ENCODE measurements around the gene ANKRD33B. TPM values are rescaled to one million over a fixed set of nuclear protein-coding genes. Genes with fewer than 3 reads are reported as not detected.
"Not testable (repeated sequence)": the region's sequence is repeated elsewhere in the genome, so short reads cannot be mapped to it uniquely, and the experiment has no call there.

ANKRD33B gene
- total and polyA plus RNA-seq, 5 donors: 1.3 to 2.7 (median 2.3) TPM

- H3K27ac ChIP-seq (ENCODE audit: low read length): no peak overlapping the region
- DNase-seq: no peak
- H3K4me3 ChIP-seq (ENCODE audit: low read length): no peak overlapping the region
- H3K4me1 ChIP-seq (ENCODE audit: control insufficient read depth, insufficient read depth, low read length): peaks cover 1% of the 10 kb centered on the region
- no peaks in the 10 kb centered on the region for H3K9me3 ChIP-seq (ENCODE audit: control insufficient read depth, low read length)
- H3K27me3 ChIP-seq (ENCODE audit: control insufficient read depth, insufficient read depth): no peaks in the 10 kb centered on the region
- WGBS: 83% methylated on average over 23 of the region's 23 CpGs
- ATAC-seq: no peak
- intact Hi-C loops (cut with DNase I): no loop called here
Measured at GRCh38 chr5:10632110-10632761, 68.4 kb downstream of the ANKRD33B start.

GRCh38 chr5:10633271-10634049, 69.6 kb downstream of the ANKRD33B start:
- H3K9me3 ChIP-seq (ENCODE audit: control insufficient read depth, low read length): no peaks in the 10 kb centered on the region
- no peak overlapping the region for H3K4me3 ChIP-seq (ENCODE audit: low read length)
- 67% methylated on average over 28 of the region's 28 CpGs for WGBS
- no peaks in the 10 kb centered on the region for H3K27me3 ChIP-seq (ENCODE audit: control insufficient read depth, insufficient read depth)
- H3K27ac ChIP-seq (ENCODE audit: low read length): no peak overlapping the region
- no peaks in the 10 kb centered on the region for H3K4me1 ChIP-seq (ENCODE audit: control insufficient read depth, insufficient read depth, low read length)
- no peak for DNase-seq
- no peak for ATAC-seq
- intact Hi-C loops (cut with DNase I): no loop called here

GRCh38 chr5:10634050-10634449, 70.2 kb downstream of the ANKRD33B start:
- intact Hi-C loops (cut with DNase I): no loop called here
- WGBS: 79% methylated on average over 4 of the region's 4 CpGs
- ATAC-seq: no peak
- no peak for DNase-seq
- Histone ChIP-seq H3K4me1 (ENCODE audit: control insufficient read depth, insufficient read depth, low read length) (no peaks in the 10 kb centered on the region), H3K4me3 (ENCODE audit: low read length) (no peak overlapping the region), H3K27me3 (ENCODE audit: control insufficient read depth, insufficient read depth) (no peaks in the 10 kb centered on the region), H3K9me3 (ENCODE audit: control insufficient read depth, low read length) (no peaks in the 10 kb centered on the region), H3K27ac (ENCODE audit: low read length) (no peak overlapping the region)

- no peak overlapping the region for H3K4me3 ChIP-seq (ENCODE audit: low read length)
- no peaks in the 10 kb centered on the region for H3K9me3 ChIP-seq (ENCODE audit: control insufficient read depth, low read length)
- H3K4me1 ChIP-seq (ENCODE audit: control insufficient read depth, insufficient read depth, low read length): no peaks in the 10 kb centered on the region
- no peaks in the 10 kb centered on the region for H3K27me3 ChIP-seq (ENCODE audit: control insufficient read depth, insufficient read depth)
- no peak overlapping the region for H3K27ac ChIP-seq (ENCODE audit: low read length)
- ATAC-seq (no peak), DNase-seq (no peak)
- WGBS: 96% methylated on average over 2 of the region's 2 CpGs
- intact Hi-C loops (cut with DNase I): no loop called here
Measured at GRCh38 chr5:10634562-10634961, 70.7 kb downstream of the ANKRD33B start.

- no peak for ATAC-seq
- Histone ChIP-seq H3K9me3 (ENCODE audit: control insufficient read depth, low read length) (peaks cover 4% of the 10 kb centered on the region), H3K27me3 (ENCODE audit: control insufficient read depth, insufficient read depth) (no peaks in the 10 kb centered on the region), H3K4me3 (ENCODE audit: low read length) (no peak overlapping the region), H3K4me1 (ENCODE audit: control insufficient read depth, insufficient read depth, low read length) (no peaks in the 10 kb centered on the region), H3K27ac (ENCODE audit: low read length) (no peak overlapping the region)
- DNase-seq: no peak
- intact Hi-C loops (cut with DNase I): no loop called here
- 76% methylated on average over 10 of the region's 10 CpGs for WGBS
Measured at GRCh38 chr5:10635257-10635866, 71.5 kb downstream of the ANKRD33B start.

GRCh38 chr5:10635867-10636350, 72.0 kb downstream of the ANKRD33B start:
- Histone ChIP-seq H3K9me3 (ENCODE audit: control insufficient read depth, low read length) (peaks cover 4% of the 10 kb centered on the region), H3K4me1 (ENCODE audit: control insufficient read depth, insufficient read depth, low read length) (no peaks in the 10 kb centered on the region), H3K27me3 (ENCODE audit: control insufficient read depth, insufficient read depth) (no peaks in the 10 kb centered on the region), H3K4me3 (ENCODE audit: low read length) (no peak overlapping the region), H3K27ac (ENCODE audit: low read length) (no peak overlapping the region)
- ATAC-seq (no peak), DNase-seq (no peak)
- 76% methylated on average over 11 of the region's 11 CpGs for WGBS
- intact Hi-C loops (cut with DNase I): no loop called here

DNA sequence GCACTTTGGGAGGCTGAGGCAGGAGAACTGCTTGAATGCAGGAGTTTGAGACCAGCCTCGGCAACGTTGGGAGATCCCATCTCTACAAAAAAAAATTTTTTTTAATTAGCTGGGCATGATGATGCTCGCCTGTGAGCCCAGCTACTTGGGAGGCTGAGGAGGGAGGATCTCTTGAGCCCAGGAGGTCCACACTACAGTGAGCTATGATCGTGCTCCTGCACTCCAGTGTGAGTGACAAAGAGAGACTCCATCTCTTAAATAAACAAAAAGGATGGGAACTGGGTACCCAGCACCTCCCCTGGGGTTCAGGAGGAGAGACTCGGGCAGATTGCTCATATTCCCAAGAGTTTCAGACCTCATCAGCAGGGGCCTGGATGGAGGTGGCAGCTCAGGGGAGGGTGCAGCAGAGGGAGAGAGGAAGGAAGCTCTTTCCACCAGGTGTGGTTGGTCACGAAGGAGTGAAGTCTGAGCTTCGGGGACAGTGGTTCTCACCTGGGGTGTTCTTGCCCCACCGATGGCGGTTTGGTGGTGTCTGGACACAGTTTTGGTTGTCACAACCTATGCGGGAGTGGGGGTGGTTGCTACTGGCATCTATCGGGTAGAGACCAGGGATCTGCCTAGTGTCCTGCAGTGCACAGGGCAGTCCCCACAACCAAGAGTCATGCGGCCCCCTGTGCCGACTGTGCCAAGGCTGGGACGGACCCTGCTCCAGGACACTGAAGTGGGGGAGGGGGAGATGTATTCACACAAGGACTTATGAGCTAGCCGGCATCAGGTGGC, 72.7 kb downstream of the ANKRD33B start:
- Histone ChIP-seq H3K4me3 (ENCODE audit: low read length) (no peak overlapping the region), H3K4me1 (ENCODE audit: control insufficient read depth, insufficient read depth, low read length) (no peaks in the 10 kb centered on the region), H3K27ac (ENCODE audit: low read length) (no peak overlapping the region), H3K9me3 (ENCODE audit: control insufficient read depth, low read length) (peaks cover 4% of the 10 kb centered on the region), H3K27me3 (ENCODE audit: control insufficient read depth, insufficient read depth) (no peaks in the 10 kb centered on the region)
- DNase-seq (no peak), ATAC-seq (no peak)
- WGBS: 82% methylated on average over 15 of the region's 15 CpGs
- intact Hi-C loops (cut with DNase I): no loop called here

DNA sequence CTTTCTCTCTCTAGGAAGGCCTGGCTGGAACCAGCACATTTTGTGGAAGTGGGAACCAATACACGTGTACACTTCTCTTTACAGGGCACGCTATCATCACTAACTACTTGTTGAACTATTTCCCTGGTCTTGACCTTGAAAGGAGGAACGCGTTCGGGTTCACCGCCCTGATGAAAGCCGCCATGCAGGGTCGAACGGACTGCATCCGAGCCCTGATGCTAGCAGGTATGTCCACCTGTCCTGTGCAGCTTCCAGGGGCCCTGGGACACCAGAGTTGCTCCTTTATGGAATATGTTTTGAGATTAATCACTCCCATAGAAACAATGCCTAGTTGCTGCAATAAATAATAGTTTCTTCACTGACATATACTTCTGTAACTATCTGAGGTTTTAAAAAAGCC, 74.1 kb downstream of the ANKRD33B start:
- intact Hi-C loops (cut with DNase I): no loop called here
- Histone ChIP-seq H3K9me3 (ENCODE audit: control insufficient read depth, low read length) (peaks cover 4% of the 10 kb centered on the region), H3K4me1 (ENCODE audit: control insufficient read depth, insufficient read depth, low read length) (no peaks in the 10 kb centered on the region), H3K27ac (ENCODE audit: low read length) (no peak overlapping the region), H3K27me3 (ENCODE audit: control insufficient read depth, insufficient read depth) (no peaks in the 10 kb centered on the region), H3K4me3 (ENCODE audit: low read length) (no peak overlapping the region)
- 77% methylated on average over 10 of the region's 10 CpGs for WGBS
- ATAC-seq (no peak), DNase-seq (no peak)

- H3K27me3 ChIP-seq (ENCODE audit: control insufficient read depth, insufficient read depth); H3K9me3 ChIP-seq (ENCODE audit: control insufficient read depth, low read length); H3K4me1 ChIP-seq (ENCODE audit: control insufficient read depth, insufficient read depth, low read length); ATAC-seq; DNase-seq; H3K27ac ChIP-seq (ENCODE audit: low read length); H3K4me3 ChIP-seq (ENCODE audit: low read length); intact Hi-C loops (cut with DNase I): not testable (repeated sequence)
- 93% methylated on average over 31 of the region's 48 CpGs for WGBS
Measured at GRCh38 chr5:10638723-10639122, 74.9 kb downstream of the ANKRD33B start.

GRCh38 chr5:10639846-10640368, 76.0 kb downstream of the ANKRD33B start:
- Histone ChIP-seq H3K9me3 (ENCODE audit: control insufficient read depth, low read length) (peaks cover 4% of the 10 kb centered on the region), H3K4me3 (ENCODE audit: low read length) (no peak overlapping the region), H3K4me1 (ENCODE audit: control insufficient read depth, insufficient read depth, low read length) (no peaks in the 10 kb centered on the region), H3K27ac (ENCODE audit: low read length) (no peak overlapping the region), H3K27me3 (ENCODE audit: control insufficient read depth, insufficient read depth) (no peaks in the 10 kb centered on the region)
- ATAC-seq (no peak), DNase-seq (no peak)
- WGBS: 98% methylated on average over 35 of the region's 48 CpGs
- intact Hi-C loops (cut with DNase I): no loop called here
